LNCAP (cell line): ENCODE measurements around the gene EFHD1.

Experiments
- TF ChIP-seq, protein P1 (sequence below): fragments of 450-650 bp; IDR thresholded peaks from 2 replicates; pipeline ENCODE4 v1.5.1; 2017; ENCODE audit warnings: mild to moderate bottlenecking

Gene EFHD1

GRCh38 chr2:232707076-232707475, 73.7 kb downstream of the EFHD1 start:
- TF ChIP-seq, protein P1, sequence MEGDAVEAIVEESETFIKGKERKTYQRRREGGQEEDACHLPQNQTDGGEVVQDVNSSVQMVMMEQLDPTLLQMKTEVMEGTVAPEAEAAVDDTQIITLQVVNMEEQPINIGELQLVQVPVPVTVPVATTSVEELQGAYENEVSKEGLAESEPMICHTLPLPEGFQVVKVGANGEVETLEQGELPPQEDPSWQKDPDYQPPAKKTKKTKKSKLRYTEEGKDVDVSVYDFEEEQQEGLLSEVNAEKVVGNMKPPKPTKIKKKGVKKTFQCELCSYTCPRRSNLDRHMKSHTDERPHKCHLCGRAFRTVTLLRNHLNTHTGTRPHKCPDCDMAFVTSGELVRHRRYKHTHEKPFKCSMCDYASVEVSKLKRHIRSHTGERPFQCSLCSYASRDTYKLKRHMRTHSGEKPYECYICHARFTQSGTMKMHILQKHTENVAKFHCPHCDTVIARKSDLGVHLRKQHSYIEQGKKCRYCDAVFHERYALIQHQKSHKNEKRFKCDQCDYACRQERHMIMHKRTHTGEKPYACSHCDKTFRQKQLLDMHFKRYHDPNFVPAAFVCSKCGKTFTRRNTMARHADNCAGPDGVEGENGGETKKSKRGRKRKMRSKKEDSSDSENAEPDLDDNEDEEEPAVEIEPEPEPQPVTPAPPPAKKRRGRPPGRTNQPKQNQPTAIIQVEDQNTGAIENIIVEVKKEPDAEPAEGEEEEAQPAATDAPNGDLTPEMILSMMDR, result no peak

GRCh38 chr2:232713505-232713904, 80.1 kb downstream of the EFHD1 start:
- TF ChIP-seq, protein P1, result no peak

DNA sequence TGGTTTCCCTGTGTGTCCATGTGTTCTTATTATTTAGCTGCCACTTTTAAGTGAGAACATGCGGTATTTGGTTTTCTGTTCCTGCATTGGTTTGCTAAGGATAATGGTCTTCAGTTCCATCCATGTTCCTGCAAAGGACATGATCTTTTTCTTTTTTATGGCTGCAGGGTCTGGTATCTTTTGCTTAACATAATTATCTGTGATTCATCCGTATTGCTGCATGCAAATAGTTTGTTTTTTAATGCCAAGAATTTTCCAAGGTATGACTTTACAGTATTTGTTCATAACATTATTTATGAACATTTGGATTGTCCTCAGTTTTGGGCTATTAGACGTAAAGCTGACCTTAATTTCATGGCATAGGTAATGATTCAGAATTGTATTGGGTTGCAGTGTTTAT, 81.6 kb downstream of the EFHD1 start:
- TF ChIP-seq, protein P1, result no peak

DNA sequence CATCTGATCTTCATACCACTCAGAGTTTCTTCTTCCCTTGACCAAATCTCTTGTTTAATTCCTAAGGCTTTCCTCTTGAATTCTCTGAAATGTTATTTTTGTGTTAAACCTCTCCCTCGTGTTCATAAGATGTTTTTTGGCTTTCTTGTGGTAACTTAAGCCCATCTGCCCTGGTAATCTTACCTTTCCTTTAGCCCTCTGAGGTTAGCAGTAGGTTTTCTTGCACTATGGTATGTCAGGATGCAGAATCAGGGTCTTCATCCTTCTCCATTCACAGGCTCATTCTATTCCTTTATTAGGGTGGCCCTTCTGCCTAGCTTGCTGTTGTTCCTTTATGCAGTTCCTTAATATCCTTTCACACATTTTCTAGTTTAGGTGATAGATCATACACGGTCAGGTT, 87.9 kb downstream of the EFHD1 start:
- TF ChIP-seq, protein P1, result no peak

- TF ChIP-seq, protein P1, result no peak
These were observed 88.5 kb downstream of the EFHD1 start for GRCh38 chr2:232721882-232722281.

DNA sequence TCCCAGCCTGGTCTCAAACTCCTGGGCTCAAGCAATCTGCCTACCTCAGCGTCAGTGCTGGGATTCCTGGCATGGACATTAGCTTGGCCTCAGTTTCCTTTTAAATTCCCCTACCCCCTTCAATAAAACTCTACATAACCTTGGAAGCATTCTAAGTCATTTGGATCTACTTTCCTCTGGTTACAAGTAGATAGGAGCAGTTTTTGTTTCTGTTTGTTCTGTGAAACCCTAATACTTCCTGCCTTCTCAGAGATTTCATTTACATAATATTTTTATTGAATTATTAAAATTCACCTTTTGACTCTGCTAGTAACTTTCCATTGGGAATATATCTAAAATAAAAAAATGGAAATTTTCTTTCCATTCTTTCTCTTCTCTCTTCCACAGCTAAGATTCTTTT, 89.6 kb downstream of the EFHD1 start:
- TF ChIP-seq, protein P1, result no peak

DNA sequence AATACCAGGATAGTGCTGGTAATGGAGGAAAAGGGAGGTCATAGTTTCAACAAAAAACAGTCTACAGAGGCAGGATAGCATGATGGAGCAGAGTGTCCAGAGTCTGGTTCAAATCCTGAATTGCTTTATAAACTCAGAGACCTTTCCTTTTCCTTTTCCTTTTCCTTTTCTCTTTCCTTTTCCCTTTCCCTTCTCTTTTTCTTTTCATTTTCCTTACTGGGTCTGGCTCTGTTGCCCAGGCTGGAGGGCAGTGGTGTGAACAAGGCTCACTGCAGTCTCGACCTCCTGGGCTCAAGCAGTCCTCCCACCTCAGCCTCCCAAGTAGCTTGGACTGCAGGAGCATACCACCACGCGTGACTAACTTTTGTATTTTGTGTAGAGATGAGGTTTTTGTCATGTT, 95.4 kb downstream of the EFHD1 start:
- TF ChIP-seq, protein P1, result no peak

DNA sequence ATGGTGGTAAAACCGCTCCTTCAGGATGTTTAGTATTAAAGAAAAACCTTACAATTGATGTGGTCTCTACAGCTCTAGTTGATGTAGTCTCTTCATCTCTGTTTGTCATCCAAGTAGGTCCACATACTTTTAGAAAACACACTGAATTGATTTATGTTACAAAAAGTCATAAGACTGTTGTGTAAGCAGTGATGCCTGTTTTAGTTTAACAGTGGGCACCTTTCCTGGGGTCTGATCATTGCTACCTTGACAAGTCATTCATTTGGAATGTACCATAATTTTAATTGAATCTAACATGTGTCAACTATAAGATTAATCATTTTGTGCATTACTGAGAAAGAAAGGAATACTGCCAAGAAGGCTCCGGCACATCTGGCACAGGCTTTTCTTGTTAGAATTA, 98.1 kb downstream of the EFHD1 start:
- TF ChIP-seq, protein P1, result no peak
